ENCODE measurements around the gene VWA8.

VWA8 gene

GRCh38 chr13:41587490-41587889 lies 373.4 kb downstream of the VWA8 start:
- H3K9me3 ChIP-seq (ENCODE audit: control insufficient read depth, insufficient read depth, low read depth, low read length) = no peaks in the 10 kb centered on the region
- peaks cover 0 to 3% of the 10 kb centered on the region in 2 experiments; a peak in 2 of 3 replicates for H3K36me3 ChIP-seq (ENCODE audit: control insufficient read depth in 2 of 2, insufficient read depth in 1 of 2, low read length in 2 of 2)
- TF ChIP-seq ZNF626 (tag by site-specific recombination; IDR thresholded peaks at IDR 0.05) (no peak), ZNF324 (tag by site-specific recombination; IDR thresholded peaks at IDR 0.05) (no peak)
- H3K4me3 ChIP-seq (ENCODE audit: low read depth, low read length) = no peak overlapping the region
- H3K27ac ChIP-seq (ENCODE audit: extremely low read depth, low read depth, low read length) = no peak overlapping the region
- ChIA-PET POLR2A (no interaction called here), CTCF (no interaction called here)
- H3K4me1 ChIP-seq (ENCODE audit: control insufficient read depth, insufficient read depth, low read length) = no peaks in the 10 kb centered on the region

GRCh38 chr13:41586216-41586615 lies 374.7 kb downstream of the VWA8 start:
- CTCF ChIA-PET = no interaction called here
- TF ChIP-seq ZNF112 (tag by site-specific recombination; IDR thresholded peaks at IDR 0.05) (no peak), SP7 (tag by site-specific recombination; IDR thresholded peaks at IDR 0.05) (no peak), ZNF114 (tag by site-specific recombination; IDR thresholded peaks at IDR 0.05) (no peak), YY2 (tag by site-specific recombination; IDR thresholded peaks at IDR 0.05) (no peak), GFI1B (tag by site-specific recombination; IDR thresholded peaks at IDR 0.05) (no peak), ZNF10 (tag by site-specific recombination; IDR thresholded peaks at IDR 0.05) (no peak), ZNF2 (tag by site-specific recombination; IDR thresholded peaks at IDR 0.05) (no peak), SALL2 (tag by site-specific recombination; IDR thresholded peaks at IDR 0.05; ENCODE audit: borderline replicate concordance) (no peak), OSR2 (tag by site-specific recombination; IDR thresholded peaks at IDR 0.05) (no peak), ZNF561 (tag by site-specific recombination; IDR thresholded peaks at IDR 0.05; ENCODE audit: borderline replicate concordance) (no peak), ZNF48 (tag by site-specific recombination; IDR thresholded peaks at IDR 0.05) (no peak), ZNF148 (tag by site-specific recombination; IDR thresholded peaks at IDR 0.05; ENCODE audit: borderline replicate concordance) (no peak), ZNF311 (tag by site-specific recombination; IDR thresholded peaks at IDR 0.05; ENCODE audit: borderline replicate concordance) (no peak), IKZF3 (tag by site-specific recombination; IDR thresholded peaks at IDR 0.05) (no peak), ZNF169 (tag by site-specific recombination; IDR thresholded peaks at IDR 0.05) (no peak), ZNF639 (tag by site-specific recombination; IDR thresholded peaks at IDR 0.05) (no peak), ZNF521 (tag by site-specific recombination; IDR thresholded peaks at IDR 0.05) (no peak), ZNF76 (tag by site-specific recombination; IDR thresholded peaks at IDR 0.05; ENCODE audit: borderline replicate concordance, low read depth) (no peak), KLF17 (tag by site-specific recombination; IDR thresholded peaks at IDR 0.05) (no peak)
- Histone ChIP-seq H3K36me3 (ENCODE audit: control insufficient read depth in 2 of 2, insufficient read depth in 1 of 2, low read length in 2 of 2) (peaks cover 0 to 3% of the 10 kb centered on the region in 2 experiments; a peak in 2 of 3 replicates), H3K27ac (ENCODE audit: extremely low read depth, low read depth, low read length) (no peak overlapping the region), H3K9me3 (ENCODE audit: control insufficient read depth, insufficient read depth, low read depth, low read length) (no peaks in the 10 kb centered on the region), H3K4me3 (ENCODE audit: low read depth, low read length) (no peak overlapping the region), H3K4me1 (ENCODE audit: control insufficient read depth, insufficient read depth, low read length) (no peaks in the 10 kb centered on the region)
- POLR2A ChIA-PET = no interaction called here
